Renal cortical epithelial cell (primary cell): ENCODE measurements around the gene THOC7. TPM values are rescaled to one million over a fixed set of nuclear protein-coding genes. Genes with fewer than 3 reads are reported as not detected.
A peak's percentile ranks its signal among the peaks of the same experiment; 100 is the strongest.

Experiments used
- DNase-seq: peaks from one replicate; pipeline ENCODE4 v3.0.0-alpha.2; 2011; ENCODE audit warnings: low read depth
- total RNA-seq: library from RNA; depleted of rRNA; stranded (reverse); fragments of >200 nt; gene quantifications from 2 replicates; pipeline ENCODE4 v1.2.3, GENCODE V29; 2014

The THOC7 gene
- total RNA-seq, 1 donor from 2014 or later: 103 TPM

- DNase-seq: no peak
Observed at GRCh38 chr3:63845215-63845614, 18.4 kb downstream of the THOC7 start.

GRCh38 chr3:63842127-63842526 is 21.5 kb downstream of the THOC7 start:
- DNase-seq: no peak

GRCh38 chr3:63841704-63842103 is 21.9 kb downstream of the THOC7 start:
- no peak for DNase-seq

- DNase-seq: no peak
Observed at GRCh38 chr3:63832395-63832794, 31.2 kb downstream of the THOC7 start.

- no peak for DNase-seq
Observed at GRCh38 chr3:63830526-63830925, 33.1 kb downstream of the THOC7 start.

GRCh38 chr3:63824309-63824708 is 39.3 kb downstream of the THOC7 start:
- peak; percentile 44 for DNase-seq

- no peak for DNase-seq
Observed at GRCh38 chr3:63819151-63819398, 44.5 kb downstream of the THOC7 start, which contains the start of gene C3orf49. TSS of gene C3orf49 (plus strand) at chr3:63819299. CDS start at chr3:63819472, 173 bp downstream.

GRCh38 chr3:63818282-63819150 is 45.1 kb downstream of the THOC7 start:
- DNase-seq: peak; percentile 57

- DNase-seq: no peak
Observed at GRCh38 chr3:63817225-63817624, 46.4 kb downstream of the THOC7 start.

- peak; percentile 70 for DNase-seq
Observed at GRCh38 chr3:63814237-63814636, 49.4 kb downstream of the THOC7 start.

GRCh38 chr3:63809607-63810006 is 54.0 kb downstream of the THOC7 start:
- peak; percentile 86 for DNase-seq

- DNase-seq: no peak
Observed at GRCh38 chr3:63808633-63809032, 55.0 kb downstream of the THOC7 start.

GRCh38 chr3:63807961-63808565 is 55.5 kb downstream of the THOC7 start:
- no peak for DNase-seq

GRCh38 chr3:63803911-63804310 is 59.7 kb downstream of the THOC7 start:
- DNase-seq: no peak

GRCh38 chr3:63800097-63800496 is 63.5 kb downstream of the THOC7 start:
- DNase-seq: no peak

GRCh38 chr3:63798949-63799348 is 64.7 kb downstream of the THOC7 start:
- DNase-seq: no peak

- DNase-seq: no peak
Observed at GRCh38 chr3:63798544-63798943, 65.1 kb downstream of the THOC7 start.

GRCh38 chr3:63795438-63795837 is 68.2 kb downstream of the THOC7 start:
- DNase-seq: no peak

- DNase-seq: peak; percentile 64
Observed at GRCh38 chr3:63791974-63792373, 71.6 kb downstream of the THOC7 start.
